ENCODE data around the gene LHFPL2. TPM values are rescaled to one million over a fixed set of nuclear protein-coding genes. Genes with fewer than 3 reads are reported as not detected.

Gene LHFPL2
- total RNA-seq, 1 experiment from 2014 or later, result 17.9 TPM

DNA sequence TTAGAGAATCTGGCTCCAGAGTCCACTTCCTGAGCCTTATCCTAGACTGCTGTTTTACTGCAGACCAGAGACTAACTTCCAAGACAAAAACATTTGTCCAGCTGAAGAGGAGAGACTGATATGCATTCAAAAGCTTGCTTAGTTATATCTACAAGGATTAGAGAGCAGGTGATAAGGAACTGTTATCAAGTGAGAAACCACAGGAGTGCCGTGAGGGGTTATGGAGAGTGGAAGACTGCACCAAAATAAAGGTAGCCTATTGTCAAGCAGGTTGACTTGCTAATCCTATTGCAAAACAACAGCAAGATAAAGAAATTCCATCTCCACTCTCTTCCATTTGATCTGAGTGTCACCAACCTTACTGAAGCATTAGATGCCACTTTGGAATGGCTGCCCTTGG, 149.1 kb downstream of the LHFPL2 start:
- ChIA-PET POLR2A (no interaction called here), RAD21 (ENCODE audit: low non-redundant PET in 1 of 2, low total read pairs in 2 of 2, uncharacterized antibody in 2 of 2, unreplicated experiment in 2 of 2) (no interaction called here), CTCF (no interaction called here)
- H3K27me3 ChIP-seq (ENCODE audit: insufficient read depth, low read length), result no peaks in the 10 kb centered on the region
- no peaks in the 10 kb centered on the region for H3K9me2 ChIP-seq (ENCODE audit: insufficient read depth)
- TF ChIP-seq, protein P1, sequence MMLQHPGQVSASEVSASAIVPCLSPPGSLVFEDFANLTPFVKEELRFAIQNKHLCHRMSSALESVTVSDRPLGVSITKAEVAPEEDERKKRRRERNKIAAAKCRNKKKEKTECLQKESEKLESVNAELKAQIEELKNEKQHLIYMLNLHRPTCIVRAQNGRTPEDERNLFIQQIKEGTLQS (IDR thresholded peaks at IDR 0.05), result no peak
- TF ChIP-seq, protein P2, sequence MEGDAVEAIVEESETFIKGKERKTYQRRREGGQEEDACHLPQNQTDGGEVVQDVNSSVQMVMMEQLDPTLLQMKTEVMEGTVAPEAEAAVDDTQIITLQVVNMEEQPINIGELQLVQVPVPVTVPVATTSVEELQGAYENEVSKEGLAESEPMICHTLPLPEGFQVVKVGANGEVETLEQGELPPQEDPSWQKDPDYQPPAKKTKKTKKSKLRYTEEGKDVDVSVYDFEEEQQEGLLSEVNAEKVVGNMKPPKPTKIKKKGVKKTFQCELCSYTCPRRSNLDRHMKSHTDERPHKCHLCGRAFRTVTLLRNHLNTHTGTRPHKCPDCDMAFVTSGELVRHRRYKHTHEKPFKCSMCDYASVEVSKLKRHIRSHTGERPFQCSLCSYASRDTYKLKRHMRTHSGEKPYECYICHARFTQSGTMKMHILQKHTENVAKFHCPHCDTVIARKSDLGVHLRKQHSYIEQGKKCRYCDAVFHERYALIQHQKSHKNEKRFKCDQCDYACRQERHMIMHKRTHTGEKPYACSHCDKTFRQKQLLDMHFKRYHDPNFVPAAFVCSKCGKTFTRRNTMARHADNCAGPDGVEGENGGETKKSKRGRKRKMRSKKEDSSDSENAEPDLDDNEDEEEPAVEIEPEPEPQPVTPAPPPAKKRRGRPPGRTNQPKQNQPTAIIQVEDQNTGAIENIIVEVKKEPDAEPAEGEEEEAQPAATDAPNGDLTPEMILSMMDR (IDR thresholded peaks at IDR 0.05 in 2 of 3, conservative IDR thresholded peaks at IDR 0.05 in 1 of 3; ENCODE audit: borderline replicate concordance in 1 of 3, insufficient read depth in 1 of 3, low read depth in 2 of 3, low read length in 2 of 3), result no peak
- TF ChIP-seq SP1 (IDR thresholded peaks at IDR 0.05; ENCODE audit: low read depth) (no peak), TCF7L2 (IDR thresholded peaks at IDR 0.05; ENCODE audit: borderline replicate concordance, extremely low read depth, insufficient read depth, insufficient read length) (no peak), JUND (IDR thresholded peaks at IDR 0.05) (no peak), ELF1 (IDR thresholded peaks at IDR 0.05; ENCODE audit: borderline replicate concordance, low read depth) (no peak), POLR2AphosphoS5 (IDR thresholded peaks at IDR 0.05; ENCODE audit: low read depth, low read length) (no peak), ZFX (IDR thresholded peaks at IDR 0.05) (no peak)
- TF ChIP-seq, protein P3, sequence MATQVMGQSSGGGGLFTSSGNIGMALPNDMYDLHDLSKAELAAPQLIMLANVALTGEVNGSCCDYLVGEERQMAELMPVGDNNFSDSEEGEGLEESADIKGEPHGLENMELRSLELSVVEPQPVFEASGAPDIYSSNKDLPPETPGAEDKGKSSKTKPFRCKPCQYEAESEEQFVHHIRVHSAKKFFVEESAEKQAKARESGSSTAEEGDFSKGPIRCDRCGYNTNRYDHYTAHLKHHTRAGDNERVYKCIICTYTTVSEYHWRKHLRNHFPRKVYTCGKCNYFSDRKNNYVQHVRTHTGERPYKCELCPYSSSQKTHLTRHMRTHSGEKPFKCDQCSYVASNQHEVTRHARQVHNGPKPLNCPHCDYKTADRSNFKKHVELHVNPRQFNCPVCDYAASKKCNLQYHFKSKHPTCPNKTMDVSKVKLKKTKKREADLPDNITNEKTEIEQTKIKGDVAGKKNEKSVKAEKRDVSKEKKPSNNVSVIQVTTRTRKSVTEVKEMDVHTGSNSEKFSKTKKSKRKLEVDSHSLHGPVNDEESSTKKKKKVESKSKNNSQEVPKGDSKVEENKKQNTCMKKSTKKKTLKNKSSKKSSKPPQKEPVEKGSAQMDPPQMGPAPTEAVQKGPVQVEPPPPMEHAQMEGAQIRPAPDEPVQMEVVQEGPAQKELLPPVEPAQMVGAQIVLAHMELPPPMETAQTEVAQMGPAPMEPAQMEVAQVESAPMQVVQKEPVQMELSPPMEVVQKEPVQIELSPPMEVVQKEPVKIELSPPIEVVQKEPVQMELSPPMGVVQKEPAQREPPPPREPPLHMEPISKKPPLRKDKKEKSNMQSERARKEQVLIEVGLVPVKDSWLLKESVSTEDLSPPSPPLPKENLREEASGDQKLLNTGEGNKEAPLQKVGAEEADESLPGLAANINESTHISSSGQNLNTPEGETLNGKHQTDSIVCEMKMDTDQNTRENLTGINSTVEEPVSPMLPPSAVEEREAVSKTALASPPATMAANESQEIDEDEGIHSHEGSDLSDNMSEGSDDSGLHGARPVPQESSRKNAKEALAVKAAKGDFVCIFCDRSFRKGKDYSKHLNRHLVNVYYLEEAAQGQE (IDR thresholded peaks at IDR 0.05; ENCODE audit: low read depth), result no peak
- no peak overlapping the region for H3K4me3 ChIP-seq (replicated peaks in 1 of 2; ENCODE audit: low read depth in 1 of 2, low read length in 2 of 2)
- no peak overlapping the region for H3K9ac ChIP-seq (ENCODE audit: low read length)
- no peak overlapping the region for H3K4me2 ChIP-seq (ENCODE audit: low read length)
- H3K4me1 ChIP-seq (ENCODE audit: control insufficient read depth in 1 of 2, insufficient read depth in 2 of 2, low read length in 2 of 2), result peaks cover 5 to 6% of the 10 kb centered on the region in 2 experiments; a peak in 3 of 4 replicates
- no peaks in the 10 kb centered on the region for H3K9me3 ChIP-seq (ENCODE audit: control insufficient read depth in 1 of 2, insufficient read depth in 1 of 2, low read depth in 1 of 2, low read length in 2 of 2)
- H3K79me2 ChIP-seq (ENCODE audit: insufficient read depth, low read length), result peaks cover 3% of the 10 kb centered on the region; the same call in 1 of the 2 replicates
- no peak overlapping the region for H3K27ac ChIP-seq (ENCODE audit: low read depth, low read length)
- DNase-seq (ENCODE audit: low read depth, low spot score) (no peak), ATAC-seq (no peak)
- no peaks in the 10 kb centered on the region for H4K20me1 ChIP-seq (ENCODE audit: insufficient read depth)
- H2AFZ ChIP-seq (ENCODE audit: low read depth, low read length, poor library complexity, severe bottlenecking), result no peak overlapping the region
- H3K36me3 ChIP-seq (ENCODE audit: control insufficient read depth in 1 of 2, insufficient read depth in 2 of 2, low read length in 2 of 2), result no peaks in the 10 kb centered on the region
- no TSS peak for BruUV-seq (replicated peaks)
- intact Hi-C loops (cut with micrococcal nuclease), result no loop called here
